ENCODE measurements around the gene DDX10. TPM values are rescaled to one million over a fixed set of nuclear protein-coding genes. Genes with fewer than 3 reads are reported as not detected.
A peak's percentile ranks its signal among the peaks of the same experiment; 100 is the strongest.

The DDX10 gene
- 10 to 100 TPM; 25.0 to 45.3 TPM for total RNA-seq

DNA sequence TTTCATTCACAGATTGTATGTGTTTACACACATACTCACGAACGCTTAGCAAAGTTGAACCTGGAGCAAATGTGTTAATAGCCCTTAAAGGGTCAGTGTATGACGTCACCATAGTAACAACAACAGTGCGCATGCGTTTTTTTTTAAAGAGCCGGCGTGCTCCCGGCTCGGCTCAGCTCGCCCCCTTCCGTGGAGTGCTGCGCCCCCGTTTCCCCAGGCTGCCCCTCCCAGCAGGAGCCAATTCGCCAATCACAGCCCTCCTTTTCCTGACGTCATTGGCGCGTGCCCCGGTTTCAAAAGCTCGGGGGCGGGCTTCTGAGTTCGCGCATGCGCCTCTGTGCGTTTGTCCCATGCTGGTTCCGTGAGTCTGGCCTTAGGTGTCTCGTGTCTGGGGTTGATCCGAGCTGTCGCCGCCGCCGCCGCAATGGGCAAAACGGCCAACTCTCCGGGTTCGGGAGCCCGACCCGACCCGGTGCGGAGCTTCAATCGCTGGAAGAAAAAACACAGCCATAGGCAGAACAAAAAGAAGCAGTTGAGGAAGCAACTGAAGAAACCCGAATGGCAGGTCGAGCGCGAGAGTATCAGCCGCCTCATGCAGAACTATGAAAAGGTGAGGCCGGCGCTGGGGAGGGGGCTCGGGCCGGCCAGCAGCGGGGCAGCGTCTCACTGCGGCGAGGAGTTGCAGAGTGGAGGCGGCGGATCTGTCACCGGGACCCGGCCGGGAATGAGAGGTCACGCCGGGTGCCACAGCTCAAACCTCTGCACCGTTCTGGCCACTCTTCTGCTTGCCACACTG, at the start of gene DDX10:
Gene DDX10, plus strand, starts transcription at position 340 of the 796 bp plus-strand sequence. Its CDS starts 85 bp downstream, at position 425.
- H3K4me1 Mint-ChIP-seq = peaks cover 34% of the 10 kb centered on the region
- ATAC-seq (replicated peaks) = peak; percentile 99
- H3K36me3 Mint-ChIP-seq (ENCODE audit: low read depth) = peaks cover 37% of the 10 kb centered on the region
- H3K27ac Mint-ChIP-seq = peak within 1 kb of the TSS; percentile 98
- peak within 1 kb of the TSS; percentile 100 for H3K4me3 Mint-ChIP-seq
- H3K27me3 Mint-ChIP-seq = no peaks in the 10 kb centered on the region
- H3K9me3 Mint-ChIP-seq = no peaks in the 10 kb centered on the region

DNA sequence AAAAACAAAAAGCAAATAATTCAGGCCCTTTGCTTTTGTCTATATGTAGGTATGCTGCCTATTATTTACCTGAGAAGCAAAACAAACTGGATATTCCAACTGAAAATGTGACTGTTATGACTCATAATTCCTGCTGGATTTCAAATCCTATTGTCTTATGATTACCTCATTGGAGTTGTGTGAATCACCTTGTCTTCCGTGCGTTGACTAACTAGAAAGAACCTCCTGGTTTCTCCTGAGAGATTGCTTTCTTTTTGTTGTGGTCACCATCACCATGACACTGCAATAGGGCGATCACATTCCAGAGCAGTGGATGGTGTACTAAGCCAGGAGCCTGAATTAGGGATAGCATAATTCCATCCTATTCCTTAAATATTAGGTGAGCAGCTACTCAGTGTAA, 48.3 kb upstream of the DDX10 start:
- H3K27me3 Mint-ChIP-seq = peaks cover 18% of the 10 kb centered on the region

DNA sequence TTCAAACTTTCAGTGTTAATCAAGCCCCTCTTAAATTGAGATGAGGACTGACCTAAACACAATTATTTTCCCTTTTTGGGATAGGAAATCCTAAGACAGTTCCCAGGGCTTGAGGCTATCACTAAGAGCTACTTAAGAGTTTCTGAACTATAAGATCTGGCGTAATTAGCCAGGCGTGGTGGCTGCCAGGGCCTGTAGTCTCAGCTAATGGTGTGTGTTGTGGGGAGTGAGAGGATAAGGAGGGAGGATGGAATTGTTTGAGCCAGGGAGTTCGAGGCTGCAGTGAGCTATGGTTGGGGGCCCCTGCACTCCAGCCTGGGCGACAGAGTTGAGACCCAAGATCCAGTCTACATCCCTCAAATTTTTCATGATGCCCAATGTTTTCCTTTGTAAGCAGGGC, 47.8 kb upstream of the DDX10 start:
- Mint-ChIP-seq H3K36me3 (ENCODE audit: low read depth) (no peaks in the 10 kb centered on the region), H3K27ac (no peak overlapping the region), H3K4me3 (no peak overlapping the region), H3K27me3 (peaks cover 18% of the 10 kb centered on the region), H3K4me1 (no peaks in the 10 kb centered on the region), H3K9me3 (no peaks in the 10 kb centered on the region)
- no peak for ATAC-seq (replicated peaks)

More for the DNA sequence above, 48.3 kb upstream of the DDX10 start:
- ATAC-seq (replicated peaks) = no peak
- H3K9me3 Mint-ChIP-seq = no peaks in the 10 kb centered on the region
- H3K27ac Mint-ChIP-seq = no peak overlapping the region
- no peak overlapping the region for H3K4me3 Mint-ChIP-seq
- no peaks in the 10 kb centered on the region for H3K4me1 Mint-ChIP-seq
- no peaks in the 10 kb centered on the region for H3K36me3 Mint-ChIP-seq (ENCODE audit: low read depth)

DNA sequence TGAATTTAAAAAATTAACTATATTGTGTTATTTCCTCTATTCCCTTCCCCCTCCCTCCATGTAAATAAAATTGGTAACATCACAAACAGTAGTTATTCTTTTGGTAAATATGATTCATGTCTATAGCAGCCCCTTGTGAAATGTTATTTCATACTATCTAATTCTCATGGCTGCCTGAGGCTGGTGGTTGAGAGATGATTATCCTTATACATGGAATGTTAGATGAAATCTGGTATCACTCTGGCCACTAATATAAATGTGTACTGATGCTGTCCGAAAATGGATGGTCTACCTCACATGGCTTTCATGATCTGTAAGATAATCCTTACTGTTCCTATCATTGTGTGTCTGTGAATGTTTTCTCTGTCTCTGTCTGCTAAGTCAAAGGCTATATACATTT, 46.3 kb upstream of the DDX10 start:
- Mint-ChIP-seq H3K4me3 (no peak overlapping the region), H3K27ac (no peak overlapping the region), H3K4me1 (no peaks in the 10 kb centered on the region), H3K36me3 (ENCODE audit: low read depth) (no peaks in the 10 kb centered on the region), H3K9me3 (no peaks in the 10 kb centered on the region), H3K27me3 (peaks cover 18% of the 10 kb centered on the region)
- no peak for ATAC-seq (replicated peaks)

DNA sequence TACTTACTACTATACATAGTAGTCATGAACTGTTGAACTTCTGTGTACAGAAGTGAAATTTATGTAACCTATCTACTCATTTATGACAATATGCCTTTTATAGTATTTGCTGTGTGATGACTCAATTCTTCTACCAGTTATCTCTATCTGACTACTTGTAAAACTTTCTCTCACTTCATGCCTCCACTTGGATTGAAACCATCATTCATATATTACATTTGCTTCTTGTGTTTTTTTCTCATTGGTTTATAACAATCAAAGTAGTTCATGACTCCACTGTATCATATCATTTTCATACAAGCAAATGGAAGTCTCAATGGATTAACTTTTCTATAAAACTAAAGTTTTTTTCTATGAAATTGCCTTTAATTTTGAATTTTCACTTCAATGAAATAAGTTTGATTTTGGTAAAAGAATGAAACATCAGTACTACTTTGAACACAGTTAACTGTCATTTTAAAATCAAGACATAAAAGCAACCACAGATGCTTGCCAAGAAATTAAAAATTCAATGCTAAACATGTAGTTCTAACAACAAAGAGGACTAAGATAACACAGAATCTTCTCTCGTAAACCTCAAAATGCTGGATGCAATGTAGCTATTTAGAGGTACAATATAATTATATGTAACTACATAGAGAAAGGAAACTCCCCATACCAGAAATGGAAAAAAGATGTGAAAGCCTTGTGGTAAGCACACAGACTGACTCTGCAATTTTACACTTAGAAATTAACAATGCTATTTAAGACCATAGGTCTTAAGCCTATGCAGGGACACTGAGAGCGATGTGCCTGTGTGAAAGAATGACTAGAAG, 43.7 kb upstream of the DDX10 start:
- peak; percentile 88 for ATAC-seq (replicated peaks)
- H3K4me3 Mint-ChIP-seq = no peak overlapping the region
- no peaks in the 10 kb centered on the region for H3K9me3 Mint-ChIP-seq
- no peaks in the 10 kb centered on the region for H3K36me3 Mint-ChIP-seq (ENCODE audit: low read depth)
- peaks cover 24% of the 10 kb centered on the region for H3K27me3 Mint-ChIP-seq
- no peaks in the 10 kb centered on the region for H3K4me1 Mint-ChIP-seq
- H3K27ac Mint-ChIP-seq = no peak overlapping the region

DNA sequence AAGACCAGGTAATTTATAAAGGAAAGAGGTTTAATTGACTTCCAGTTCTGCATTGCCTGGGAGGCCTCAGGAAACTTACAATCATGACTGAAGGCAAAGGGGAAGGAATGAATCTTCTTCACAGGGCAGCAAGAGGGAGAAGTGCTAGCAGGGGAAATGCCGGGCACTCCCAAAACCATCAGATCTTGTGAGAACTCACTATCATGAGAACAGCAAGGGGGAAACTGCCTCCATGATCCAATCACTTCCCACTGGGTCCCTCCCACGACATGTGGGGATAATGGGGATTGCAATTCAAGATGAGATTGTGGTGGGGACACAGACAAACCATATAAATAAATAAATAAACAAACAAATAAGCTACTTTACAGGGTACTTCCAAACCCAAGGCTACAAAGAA, 42.5 kb upstream of the DDX10 start:
- no peak for ATAC-seq (replicated peaks)
- Mint-ChIP-seq H3K4me3 (no peak overlapping the region), H3K36me3 (ENCODE audit: low read depth) (no peaks in the 10 kb centered on the region), H3K9me3 (no peaks in the 10 kb centered on the region), H3K27ac (no peak overlapping the region), H3K27me3 (peaks cover 19% of the 10 kb centered on the region), H3K4me1 (no peaks in the 10 kb centered on the region)

DNA sequence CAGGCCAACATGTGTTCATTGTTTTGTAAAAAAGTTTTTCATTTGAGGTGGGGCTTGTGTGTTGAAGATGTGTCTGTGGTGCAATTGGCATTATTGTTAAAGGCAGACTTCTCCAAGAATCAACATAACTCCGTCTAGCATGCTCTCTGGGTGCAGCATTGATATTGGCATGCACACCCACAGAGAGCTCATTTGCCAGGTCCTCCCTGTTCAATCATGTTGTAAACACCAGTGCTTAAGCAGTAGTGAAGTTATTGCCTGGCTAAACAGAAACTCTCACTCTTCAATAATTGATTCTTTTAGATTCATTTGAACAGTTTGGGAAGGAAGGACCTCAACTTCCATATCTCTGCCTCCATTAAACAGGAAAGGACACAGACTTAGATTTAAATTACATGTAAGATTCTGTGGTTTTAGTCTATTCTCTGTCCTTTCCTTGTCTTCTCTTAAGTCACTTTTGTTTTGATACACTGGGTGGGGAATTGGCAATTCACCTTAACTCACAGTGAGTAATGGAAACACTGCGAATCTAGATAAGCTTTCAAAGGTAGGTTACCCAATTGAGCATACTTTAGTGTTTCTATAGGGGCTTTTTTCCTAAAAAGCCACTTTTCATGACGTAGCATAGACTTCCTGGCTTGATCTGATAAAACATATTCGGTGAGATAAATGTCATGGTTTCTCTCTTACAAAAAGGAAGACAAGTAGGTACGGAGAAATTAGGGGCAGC, 40.5 kb upstream of the DDX10 start:
- Mint-ChIP-seq H3K27ac (no peak overlapping the region), H3K36me3 (ENCODE audit: low read depth) (no peaks in the 10 kb centered on the region), H3K27me3 (peaks cover 8% of the 10 kb centered on the region), H3K4me3 (no peak overlapping the region), H3K4me1 (no peaks in the 10 kb centered on the region), H3K9me3 (no peaks in the 10 kb centered on the region)
- peak; percentile 44 for ATAC-seq (replicated peaks)

DNA sequence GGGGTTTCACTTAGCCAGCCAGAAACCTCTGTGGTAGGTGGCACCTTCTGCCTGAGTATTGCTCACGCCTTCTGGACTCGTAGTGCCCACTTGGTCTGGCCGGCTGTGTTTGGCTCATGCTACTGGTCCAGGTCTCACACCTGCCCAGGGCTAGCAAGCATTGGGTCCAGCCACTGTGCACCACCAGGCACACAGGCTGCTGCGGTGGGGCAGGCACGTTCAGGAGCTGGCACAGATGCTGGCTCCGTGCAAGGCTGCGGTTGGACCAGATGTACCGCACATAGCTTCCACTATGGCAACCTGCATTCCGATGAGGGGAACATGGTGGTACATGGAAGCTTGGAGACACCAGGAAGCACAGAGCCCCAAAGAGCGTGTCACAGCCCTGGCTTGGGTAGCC, 36.5 kb upstream of the DDX10 start:
- H3K36me3 Mint-ChIP-seq (ENCODE audit: low read depth) = no peaks in the 10 kb centered on the region
- peaks cover 10% of the 10 kb centered on the region for H3K27me3 Mint-ChIP-seq
- no peak for ATAC-seq (replicated peaks)
- H3K4me1 Mint-ChIP-seq = no peaks in the 10 kb centered on the region
- H3K4me3 Mint-ChIP-seq = no peak overlapping the region
- H3K27ac Mint-ChIP-seq = no peak overlapping the region
- H3K9me3 Mint-ChIP-seq = no peaks in the 10 kb centered on the region

DNA sequence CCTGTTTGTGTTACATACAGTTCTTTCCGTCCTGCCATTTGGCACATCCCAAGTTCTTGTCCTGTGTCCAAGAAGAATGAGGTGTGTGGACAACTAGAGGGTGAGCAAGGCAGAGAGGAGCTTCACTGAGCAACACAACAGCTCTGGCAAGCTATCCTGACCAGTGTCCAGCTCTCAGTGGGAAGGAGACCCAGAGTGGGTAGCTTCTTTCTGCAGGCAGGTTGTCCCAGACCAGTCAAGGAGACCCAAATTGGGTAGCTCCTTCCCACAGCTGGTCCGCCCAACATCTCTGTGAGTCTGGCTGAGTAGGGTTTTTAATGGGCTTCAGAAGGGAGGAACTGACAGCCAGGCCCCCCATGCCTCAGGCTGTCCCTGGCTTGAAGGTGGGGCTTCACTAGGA, 36.1 kb upstream of the DDX10 start:
- Mint-ChIP-seq H3K9me3 (no peaks in the 10 kb centered on the region), H3K4me3 (no peak overlapping the region), H3K4me1 (no peaks in the 10 kb centered on the region), H3K27me3 (peaks cover 10% of the 10 kb centered on the region), H3K36me3 (ENCODE audit: low read depth) (no peaks in the 10 kb centered on the region), H3K27ac (no peak overlapping the region)
- no peak for ATAC-seq (replicated peaks)

DNA sequence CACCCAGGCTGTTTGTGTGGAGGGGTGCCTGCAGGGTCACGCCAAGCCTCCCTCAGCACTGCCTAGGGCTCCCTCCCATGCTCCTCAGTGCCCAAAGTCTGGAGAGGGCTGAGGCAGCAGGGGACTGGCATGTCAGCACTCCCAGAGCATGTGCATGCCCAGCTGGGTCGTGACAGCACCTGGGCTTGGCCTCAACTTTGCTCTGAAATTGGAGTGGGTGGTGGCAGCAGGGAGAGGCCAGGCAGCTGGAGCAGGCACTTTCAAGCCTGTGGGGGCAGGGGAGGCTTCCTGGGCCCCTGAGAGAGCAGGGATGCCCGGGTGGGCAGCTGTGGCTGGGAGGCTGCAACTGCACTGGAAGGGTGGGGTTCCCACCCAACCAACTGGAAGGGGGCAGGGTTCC, 35.6 kb upstream of the DDX10 start:
- Mint-ChIP-seq H3K27ac (no peak overlapping the region), H3K27me3 (peaks cover 10% of the 10 kb centered on the region), H3K4me1 (no peaks in the 10 kb centered on the region), H3K4me3 (no peak overlapping the region), H3K36me3 (ENCODE audit: low read depth) (no peaks in the 10 kb centered on the region), H3K9me3 (no peaks in the 10 kb centered on the region)
- no peak for ATAC-seq (replicated peaks)

DNA sequence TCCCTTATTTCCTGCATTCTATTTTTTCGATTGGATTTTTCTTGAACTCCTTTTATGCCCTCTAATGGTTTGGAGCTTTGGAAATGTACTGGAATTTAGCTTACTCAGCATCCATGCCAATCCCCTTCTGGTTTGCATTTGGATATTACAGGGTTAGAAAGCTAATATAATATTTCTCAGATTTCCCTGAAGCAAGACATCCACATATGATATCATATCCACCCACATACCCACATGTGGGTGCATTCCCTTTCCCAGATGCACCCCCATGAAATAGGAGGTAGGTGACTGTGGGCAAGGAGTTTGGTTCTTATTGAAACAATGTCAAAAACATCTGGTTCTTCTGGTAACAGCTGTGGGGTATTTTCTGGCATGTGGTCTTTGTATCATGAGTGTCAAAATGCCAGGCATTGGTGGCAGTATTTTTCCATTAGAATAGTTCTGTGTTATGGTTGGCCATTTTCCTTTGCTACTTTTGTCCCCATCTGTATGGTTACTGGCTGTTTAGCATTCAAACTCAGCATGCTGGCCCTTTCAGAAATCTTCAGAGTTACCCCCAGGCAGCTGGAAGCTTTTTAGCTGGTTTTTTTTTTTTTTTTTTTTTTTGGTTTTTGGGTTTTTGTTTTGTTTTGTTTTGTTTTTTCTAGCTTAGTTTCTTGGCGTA, 32.7 kb upstream of the DDX10 start:
- H3K4me3 Mint-ChIP-seq = no peak overlapping the region
- no peaks in the 10 kb centered on the region for H3K9me3 Mint-ChIP-seq
- H3K27me3 Mint-ChIP-seq = peaks cover 11% of the 10 kb centered on the region
- no peaks in the 10 kb centered on the region for H3K36me3 Mint-ChIP-seq (ENCODE audit: low read depth)
- H3K4me1 Mint-ChIP-seq = no peaks in the 10 kb centered on the region
- H3K27ac Mint-ChIP-seq = no peak overlapping the region
- ATAC-seq (replicated peaks) = no peak

DNA sequence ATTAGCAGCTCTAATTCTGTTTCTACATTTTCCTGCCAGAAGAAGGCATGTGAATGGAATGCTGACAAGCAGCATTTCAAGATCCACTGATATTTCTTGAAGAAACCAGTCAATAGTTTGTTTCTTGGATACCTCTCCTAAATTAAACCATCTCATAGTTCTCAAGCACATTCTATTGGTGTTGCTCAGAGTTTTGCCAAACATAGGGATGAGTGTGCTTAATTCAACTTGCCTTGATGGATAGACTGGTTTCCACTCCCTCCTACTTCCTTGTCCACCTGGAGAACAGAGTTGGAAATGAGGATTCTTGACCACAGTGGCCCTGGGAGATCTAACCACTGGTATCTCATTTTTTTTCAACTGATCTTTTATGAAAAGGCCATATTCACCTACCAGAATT, 29.8 kb upstream of the DDX10 start:
- ATAC-seq (replicated peaks) = no peak
- no peaks in the 10 kb centered on the region for H3K9me3 Mint-ChIP-seq
- no peak overlapping the region for H3K4me3 Mint-ChIP-seq
- no peaks in the 10 kb centered on the region for H3K4me1 Mint-ChIP-seq
- no peak overlapping the region for H3K27ac Mint-ChIP-seq
- peaks cover 13% of the 10 kb centered on the region for H3K27me3 Mint-ChIP-seq
- no peaks in the 10 kb centered on the region for H3K36me3 Mint-ChIP-seq (ENCODE audit: low read depth)

DNA sequence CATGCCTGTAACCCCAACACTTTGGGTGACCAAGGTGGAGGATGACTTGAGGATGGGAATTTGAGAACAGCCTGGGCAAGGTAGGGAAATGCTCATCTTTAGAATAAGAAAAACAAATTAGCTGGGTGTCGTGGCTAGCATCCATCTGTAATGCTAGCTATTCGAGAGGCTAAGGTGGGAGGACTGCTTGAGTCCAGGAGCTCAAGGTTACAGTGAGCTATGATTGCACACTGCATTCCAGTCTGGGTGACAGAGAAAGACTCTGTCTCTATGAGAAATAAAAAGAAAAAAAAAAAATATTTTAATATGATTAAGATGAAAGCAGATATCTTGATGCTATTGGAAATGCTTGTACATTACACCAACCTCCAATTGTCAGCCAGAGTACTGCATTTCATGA, 28.6 kb upstream of the DDX10 start:
- Mint-ChIP-seq H3K4me1 (no peaks in the 10 kb centered on the region), H3K27ac (no peak overlapping the region), H3K27me3 (peaks cover 13% of the 10 kb centered on the region), H3K9me3 (no peaks in the 10 kb centered on the region), H3K4me3 (no peak overlapping the region), H3K36me3 (ENCODE audit: low read depth) (no peaks in the 10 kb centered on the region)
- ATAC-seq (replicated peaks) = no peak

DNA sequence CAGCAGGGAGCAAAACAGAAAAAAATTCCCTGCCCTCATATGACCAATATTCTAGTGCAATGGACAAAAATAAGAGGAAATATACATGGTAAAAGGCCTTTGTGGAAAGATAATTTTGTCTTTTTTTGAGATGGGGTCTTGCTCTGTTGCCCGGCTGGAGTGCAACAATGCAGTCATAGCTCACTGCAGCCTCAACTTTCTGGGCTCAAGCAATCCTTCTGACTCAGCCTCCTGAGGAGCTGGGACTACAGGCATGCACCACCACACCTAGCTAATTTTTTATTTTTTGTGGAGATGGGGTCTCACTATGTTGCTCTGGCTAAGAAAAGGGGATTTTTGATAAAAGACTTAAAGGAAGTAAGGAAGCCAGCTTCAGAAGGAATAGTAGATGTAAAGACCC, 25.7 kb upstream of the DDX10 start:
- Mint-ChIP-seq H3K4me3 (no peak overlapping the region), H3K27ac (no peak overlapping the region), H3K27me3 (peaks cover 12% of the 10 kb centered on the region), H3K4me1 (no peaks in the 10 kb centered on the region), H3K9me3 (no peaks in the 10 kb centered on the region), H3K36me3 (ENCODE audit: low read depth) (no peaks in the 10 kb centered on the region)
- no peak for ATAC-seq (replicated peaks)
